ENCODE results near the gene RPL26.
A peak's percentile ranks its signal among the peaks of the same experiment; 100 is the strongest.

The RPL26 gene

GRCh38 chr17:8360751-8361150 lies 22.2 kb downstream of the RPL26 start:
- H3K79me1 ChIP-seq (replicated peaks; ENCODE audit: low read length, poor library complexity, severe bottlenecking) = peaks cover 5% of the 10 kb centered on the region
- no peaks in the 10 kb centered on the region for H3K9me3 ChIP-seq (ENCODE audit: control insufficient read depth, low read length)
- H2BK15ac ChIP-seq (ENCODE audit: low read depth, poor library complexity, severe bottlenecking) = no peak overlapping the region
- no peak overlapping the region for H3K9ac ChIP-seq (ENCODE audit: low read length)
- peaks cover 3 to 4% of the 10 kb centered on the region in 2 experiments for H3K36me3 ChIP-seq (ENCODE audit: control insufficient read depth in 1 of 2, insufficient read depth in 2 of 2, low read depth in 1 of 2, low read length in 2 of 2)
- H4K8ac ChIP-seq (ENCODE audit: low read length) = peak overlapping the region; percentile 61
- no peak overlapping the region for H2BK120ac ChIP-seq (ENCODE audit: low read depth, low read length)
- H3K4me3 ChIP-seq (ENCODE audit: insufficient read depth in 1 of 2, low read depth in 1 of 2, low read length in 2 of 2) = no peak overlapping the region
- no peak overlapping the region for H3K27ac ChIP-seq (ENCODE audit: low read length, poor library complexity, severe bottlenecking)
- H3K4ac ChIP-seq (ENCODE audit: low read depth in 1 of 2, low read length in 2 of 2) = no peak overlapping the region
- H2BK5ac ChIP-seq (ENCODE audit: low read depth, low read length, poor library complexity, severe bottlenecking) = no peak overlapping the region
- no peak for DNase-seq
- no peak overlapping the region for H2AFZ ChIP-seq (ENCODE audit: low read depth, low read length)
- no peak overlapping the region for H2BK12ac ChIP-seq (ENCODE audit: low read length in 2 of 2)
- no peak overlapping the region for H3K18ac ChIP-seq (ENCODE audit: low read depth in 1 of 2, low read length in 2 of 2)
- H3K27me3 ChIP-seq (ENCODE audit: control insufficient read depth in 1 of 2, insufficient read depth in 1 of 2, low read length in 2 of 2) = no peaks in the 10 kb centered on the region
- peaks cover 15% of the 10 kb centered on the region for H3K4me1 ChIP-seq (ENCODE audit: control insufficient read depth, insufficient read depth, low read depth, low read length)
- WGBS = 28% methylated on average over 3 of the region's 3 CpGs
- H3K14ac ChIP-seq (ENCODE audit: low read length in 2 of 2) = no peak overlapping the region
- H3K23ac ChIP-seq (ENCODE audit: low read length in 2 of 2) = no peak overlapping the region
- H2AK5ac ChIP-seq (ENCODE audit: low read length, severe bottlenecking) = no peak overlapping the region
- H3K4me2 ChIP-seq (ENCODE audit: low read length, poor library complexity, severe bottlenecking) = no peak overlapping the region
- H4K91ac ChIP-seq (ENCODE audit: low read length) = no peak overlapping the region

- peaks cover 5% of the 10 kb centered on the region for H3K79me1 ChIP-seq (replicated peaks; ENCODE audit: low read length, poor library complexity, severe bottlenecking)
- H2BK5ac ChIP-seq (ENCODE audit: low read depth, low read length, poor library complexity, severe bottlenecking) = no peak overlapping the region
- no peak overlapping the region for H3K14ac ChIP-seq (ENCODE audit: low read length in 2 of 2)
- no peak overlapping the region for H3K23ac ChIP-seq (ENCODE audit: low read length in 2 of 2)
- H3K4me1 ChIP-seq (ENCODE audit: control insufficient read depth, insufficient read depth, low read depth, low read length) = peaks cover 12% of the 10 kb centered on the region
- no peak overlapping the region for H3K27ac ChIP-seq (ENCODE audit: low read length, poor library complexity, severe bottlenecking)
- H3K18ac ChIP-seq (ENCODE audit: low read depth in 1 of 2, low read length in 2 of 2) = no peak overlapping the region
- no peak overlapping the region for H3K4me3 ChIP-seq (ENCODE audit: insufficient read depth in 1 of 2, low read depth in 1 of 2, low read length in 2 of 2)
- no peak overlapping the region for H4K8ac ChIP-seq (ENCODE audit: low read length)
- 28% methylated on average over 3 of the region's 3 CpGs for WGBS
- no peak overlapping the region for H3K4me2 ChIP-seq (ENCODE audit: low read length, poor library complexity, severe bottlenecking)
- no peak overlapping the region for H2AFZ ChIP-seq (ENCODE audit: low read depth, low read length)
- no peak overlapping the region for H2BK12ac ChIP-seq (ENCODE audit: low read length in 2 of 2)
- H2AK5ac ChIP-seq (ENCODE audit: low read length, severe bottlenecking) = no peak overlapping the region
- H4K91ac ChIP-seq (ENCODE audit: low read length) = no peak overlapping the region
- H3K9me3 ChIP-seq (ENCODE audit: control insufficient read depth, low read length) = no peaks in the 10 kb centered on the region
- no peak for DNase-seq
- H3K9ac ChIP-seq (ENCODE audit: low read length) = peak overlapping the region; percentile 30
- no peak overlapping the region for H3K4ac ChIP-seq (ENCODE audit: low read depth in 1 of 2, low read length in 2 of 2)
- H2BK15ac ChIP-seq (ENCODE audit: low read depth, poor library complexity, severe bottlenecking) = no peak overlapping the region
- no peak overlapping the region for H2BK120ac ChIP-seq (ENCODE audit: low read depth, low read length)
- H3K27me3 ChIP-seq (ENCODE audit: control insufficient read depth in 1 of 2, insufficient read depth in 1 of 2, low read length in 2 of 2) = no peaks in the 10 kb centered on the region
- H3K36me3 ChIP-seq (ENCODE audit: control insufficient read depth in 1 of 2, insufficient read depth in 2 of 2, low read depth in 1 of 2, low read length in 2 of 2) = peaks cover 3 to 4% of the 10 kb centered on the region in 2 experiments
Observed at GRCh38 chr17:8360260-8360659, 22.7 kb downstream of the RPL26 start.

GRCh38 chr17:8359769-8360168 lies 23.2 kb downstream of the RPL26 start:
- WGBS = 34% methylated on average over 2 of the region's 5 CpGs
- peak overlapping the region in 1 of 2 experiments; percentile 97 for H3K18ac ChIP-seq (ENCODE audit: low read depth in 1 of 2, low read length in 2 of 2)
- peak overlapping the region; percentile 81 for H4K91ac ChIP-seq (ENCODE audit: low read length)
- H2AK5ac ChIP-seq (ENCODE audit: low read length, severe bottlenecking) = peak overlapping the region; percentile 80
- H3K4me1 ChIP-seq (ENCODE audit: control insufficient read depth, insufficient read depth, low read depth, low read length) = peaks cover 10% of the 10 kb centered on the region
- no peak overlapping the region for H3K14ac ChIP-seq (ENCODE audit: low read length in 2 of 2)
- no peak overlapping the region for H3K4me3 ChIP-seq (ENCODE audit: insufficient read depth in 1 of 2, low read depth in 1 of 2, low read length in 2 of 2)
- H2BK12ac ChIP-seq (ENCODE audit: low read length in 2 of 2) = peak overlapping the region; percentile 51 to 86
- peak overlapping the region in 1 of 2 experiments; percentile 35 for H3K4ac ChIP-seq (ENCODE audit: low read depth in 1 of 2, low read length in 2 of 2)
- H3K79me1 ChIP-seq (replicated peaks; ENCODE audit: low read length, poor library complexity, severe bottlenecking) = peaks cover 5% of the 10 kb centered on the region
- H4K8ac ChIP-seq (ENCODE audit: low read length) = no peak overlapping the region
- H2BK5ac ChIP-seq (ENCODE audit: low read depth, low read length, poor library complexity, severe bottlenecking) = peak overlapping the region; percentile 10
- H3K9me3 ChIP-seq (ENCODE audit: control insufficient read depth, low read length) = no peaks in the 10 kb centered on the region
- no peak overlapping the region for H3K23ac ChIP-seq (ENCODE audit: low read length in 2 of 2)
- H3K27me3 ChIP-seq (ENCODE audit: control insufficient read depth in 1 of 2, insufficient read depth in 1 of 2, low read length in 2 of 2) = no peaks in the 10 kb centered on the region
- no peak overlapping the region for H2BK120ac ChIP-seq (ENCODE audit: low read depth, low read length)
- H2BK15ac ChIP-seq (ENCODE audit: low read depth, poor library complexity, severe bottlenecking) = no peak overlapping the region
- H3K36me3 ChIP-seq (ENCODE audit: control insufficient read depth in 1 of 2, insufficient read depth in 2 of 2, low read depth in 1 of 2, low read length in 2 of 2) = peaks cover 3 to 4% of the 10 kb centered on the region in 2 experiments
- peak overlapping the region; percentile 30 for H3K9ac ChIP-seq (ENCODE audit: low read length)
- H2AFZ ChIP-seq (ENCODE audit: low read depth, low read length) = no peak overlapping the region
- H3K27ac ChIP-seq (ENCODE audit: low read length, poor library complexity, severe bottlenecking) = peak overlapping the region; percentile 34
- DNase-seq = peak; percentile 88
- H3K4me2 ChIP-seq (ENCODE audit: low read length, poor library complexity, severe bottlenecking) = no peak overlapping the region

- no peak for DNase-seq
- Histone ChIP-seq H3K79me1 (replicated peaks; ENCODE audit: low read length, poor library complexity, severe bottlenecking) (peaks cover 2% of the 10 kb centered on the region), H3K14ac (ENCODE audit: low read length in 2 of 2) (no peak overlapping the region), H3K9ac (ENCODE audit: low read length) (no peak overlapping the region), H2AK5ac (ENCODE audit: low read length, severe bottlenecking) (no peak overlapping the region), H4K8ac (ENCODE audit: low read length) (no peak overlapping the region), H2BK12ac (ENCODE audit: low read length in 2 of 2) (no peak overlapping the region), H3K23ac (ENCODE audit: low read length in 2 of 2) (no peak overlapping the region), H3K4ac (ENCODE audit: low read depth in 1 of 2, low read length in 2 of 2) (no peak overlapping the region), H3K4me2 (ENCODE audit: low read length, poor library complexity, severe bottlenecking) (no peak overlapping the region), H2AFZ (ENCODE audit: low read depth, low read length) (no peak overlapping the region), H3K4me3 (ENCODE audit: insufficient read depth in 1 of 2, low read depth in 1 of 2, low read length in 2 of 2) (no peak overlapping the region), H3K18ac (ENCODE audit: low read depth in 1 of 2, low read length in 2 of 2) (no peak overlapping the region), H2BK120ac (ENCODE audit: low read depth, low read length) (no peak overlapping the region), H3K27ac (ENCODE audit: low read length, poor library complexity, severe bottlenecking) (no peak overlapping the region), H2BK5ac (ENCODE audit: low read depth, low read length, poor library complexity, severe bottlenecking) (no peak overlapping the region), H3K36me3 (ENCODE audit: control insufficient read depth in 1 of 2, insufficient read depth in 2 of 2, low read depth in 1 of 2, low read length in 2 of 2) (no peaks in the 10 kb centered on the region), H3K4me1 (ENCODE audit: control insufficient read depth, insufficient read depth, low read depth, low read length) (peaks cover 10% of the 10 kb centered on the region), H3K9me3 (ENCODE audit: control insufficient read depth, low read length) (no peaks in the 10 kb centered on the region), H4K91ac (ENCODE audit: low read length) (no peak overlapping the region), H3K27me3 (ENCODE audit: control insufficient read depth in 1 of 2, insufficient read depth in 1 of 2, low read length in 2 of 2) (no peaks in the 10 kb centered on the region), H2BK15ac (ENCODE audit: low read depth, poor library complexity, severe bottlenecking) (no peak overlapping the region)
- WGBS = 97% methylated on average over 3 of the region's 3 CpGs
Observed at GRCh38 chr17:8357910-8358309, 25.1 kb downstream of the RPL26 start.
